ENCODE measurements around the gene PCBD2.
"Not testable (repeated sequence)": the region's sequence is repeated elsewhere in the genome, so short reads cannot be mapped to it uniquely, and the experiment has no call there.

Gene PCBD2

DNA sequence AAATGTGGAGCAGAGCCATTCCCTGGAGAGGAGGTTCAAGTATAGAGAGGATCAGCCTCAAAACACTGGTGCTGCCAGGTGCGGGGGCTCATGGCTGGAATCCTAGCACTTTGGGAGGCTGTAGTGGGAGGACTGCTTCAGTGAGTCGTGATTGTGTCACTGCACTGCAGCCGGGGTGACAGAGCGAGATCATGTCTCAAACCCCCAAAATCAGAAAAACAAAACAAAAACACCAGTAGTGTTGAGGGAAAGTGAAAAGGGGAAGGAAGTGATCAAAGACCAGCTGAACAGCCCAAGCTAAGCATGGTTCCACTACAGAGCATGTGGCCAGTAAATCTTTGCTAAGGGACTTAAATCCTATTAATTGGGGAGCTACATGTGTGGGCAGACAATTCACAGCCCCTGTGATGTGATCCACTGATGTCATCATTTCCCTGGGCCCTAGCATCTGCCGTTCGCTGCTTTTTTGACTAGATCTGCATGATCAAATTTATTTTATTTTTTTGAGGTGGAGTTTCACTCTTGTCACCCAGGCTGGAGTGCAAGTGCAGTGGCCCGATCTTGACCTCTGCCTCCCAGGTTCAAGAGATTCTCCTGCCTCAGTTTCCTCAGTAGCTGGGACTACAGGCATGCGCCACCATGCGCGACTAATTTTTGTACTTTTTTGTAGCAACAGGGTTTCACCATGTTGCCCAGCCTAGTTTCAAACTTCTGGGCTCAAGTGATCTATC lies 2.7 kb upstream of the PCBD2 start:
- Histone ChIP-seq H3K4me2 (ENCODE audit: low read depth, low read length, poor library complexity, severe bottlenecking) (peak overlapping the region; percentile 59), H3K79me2 (ENCODE audit: insufficient read depth, low read length) (peaks cover 9% of the 10 kb centered on the region), H3K9me2 (replicated peaks; ENCODE audit: insufficient read depth, low read length) (no peaks in the 10 kb centered on the region), H3K27me3 (ENCODE audit: low read length) (no peaks in the 10 kb centered on the region), H3K9ac (ENCODE audit: low read length) (peak overlapping the region; percentile 73), H2AFZ (ENCODE audit: low read depth, low read length, severe bottlenecking) (peak overlapping the region; percentile 61), H4K20me1 (ENCODE audit: low read depth, low read length) (no peaks in the 10 kb centered on the region), H3F3A (ENCODE audit: insufficient read depth) (peaks cover 41% of the 10 kb centered on the region), H3K36me3 (ENCODE audit: low read length) (0 out of 2 replicates have a peak, but pooled peaks cover 4% of the 10 kb centered on the region), H3K9me3 (ENCODE audit: insufficient read depth, low read length) (no peaks in the 10 kb centered on the region), H3K27ac (ENCODE audit: low read depth, low read length) (peak overlapping the region; percentile 97), H3K4me3 (ENCODE audit: insufficient read depth, low read length, poor library complexity, severe bottlenecking) (no peak overlapping the region)
- TF ChIP-seq EZH2phosphoT487 (conservative IDR thresholded peaks at IDR 0.05; ENCODE audit: low read length), result no peak

DNA sequence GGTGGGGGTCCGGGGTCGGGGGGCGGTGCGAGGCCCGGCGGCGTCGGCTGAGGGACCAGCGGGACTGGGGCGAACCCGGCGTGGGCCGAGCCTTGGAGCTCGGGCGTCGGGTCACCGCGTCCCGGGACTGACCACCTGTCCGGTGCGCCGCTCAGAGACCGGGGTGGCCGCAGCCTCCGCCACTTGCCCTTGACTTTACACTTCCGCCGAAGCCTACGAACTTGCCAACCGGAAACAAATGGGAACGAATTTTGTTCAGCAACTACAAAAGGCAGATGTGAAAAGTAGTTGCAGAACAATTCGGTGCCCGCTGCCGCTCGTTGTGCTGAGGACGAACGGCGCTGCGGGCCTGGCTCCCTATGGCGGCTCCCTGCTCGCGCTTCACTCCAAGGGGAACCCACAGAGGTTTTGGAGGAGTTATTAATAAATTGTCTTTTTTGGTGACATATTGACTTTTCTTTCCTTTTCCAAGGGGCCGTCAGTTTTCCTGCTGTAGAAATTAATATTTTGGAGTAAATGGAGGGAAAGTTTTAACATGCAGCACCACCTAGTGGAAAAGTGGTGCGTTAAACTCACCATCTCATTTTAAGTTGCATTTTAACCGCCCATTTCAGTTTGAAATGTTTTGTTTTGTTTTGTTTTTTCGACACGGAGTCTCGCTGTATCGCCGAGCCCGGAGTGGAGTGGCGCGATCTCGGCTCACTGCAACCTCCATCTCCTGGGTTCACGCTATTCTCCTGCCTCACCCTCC lies 490 bp downstream of the PCBD2 start:
- Histone ChIP-seq H3K4me2 (ENCODE audit: low read depth, low read length, poor library complexity, severe bottlenecking) (peak overlapping the region; percentile 59), H3K9me2 (replicated peaks; ENCODE audit: insufficient read depth, low read length) (no peaks in the 10 kb centered on the region), H3K27ac (ENCODE audit: low read depth, low read length) (peak overlapping the region; percentile 97), H3K27me3 (ENCODE audit: low read length) (no peaks in the 10 kb centered on the region), H3K79me2 (ENCODE audit: insufficient read depth, low read length) (peaks cover 9% of the 10 kb centered on the region), H3K4me3 (ENCODE audit: insufficient read depth, low read length, poor library complexity, severe bottlenecking) (peak overlapping the region; percentile 61), H3F3A (ENCODE audit: insufficient read depth) (peaks cover 32% of the 10 kb centered on the region), H3K36me3 (ENCODE audit: low read length) (no peaks in the 10 kb centered on the region), H3K9ac (ENCODE audit: low read length) (peak overlapping the region; percentile 73), H3K9me3 (ENCODE audit: insufficient read depth, low read length) (no peaks in the 10 kb centered on the region), H2AFZ (ENCODE audit: low read depth, low read length, severe bottlenecking) (peak overlapping the region; percentile 46), H4K20me1 (ENCODE audit: low read depth, low read length) (no peaks in the 10 kb centered on the region)
- no peak for TF ChIP-seq EZH2phosphoT487 (conservative IDR thresholded peaks at IDR 0.05; ENCODE audit: low read length)
- TF ChIP-seq, protein P1, sequence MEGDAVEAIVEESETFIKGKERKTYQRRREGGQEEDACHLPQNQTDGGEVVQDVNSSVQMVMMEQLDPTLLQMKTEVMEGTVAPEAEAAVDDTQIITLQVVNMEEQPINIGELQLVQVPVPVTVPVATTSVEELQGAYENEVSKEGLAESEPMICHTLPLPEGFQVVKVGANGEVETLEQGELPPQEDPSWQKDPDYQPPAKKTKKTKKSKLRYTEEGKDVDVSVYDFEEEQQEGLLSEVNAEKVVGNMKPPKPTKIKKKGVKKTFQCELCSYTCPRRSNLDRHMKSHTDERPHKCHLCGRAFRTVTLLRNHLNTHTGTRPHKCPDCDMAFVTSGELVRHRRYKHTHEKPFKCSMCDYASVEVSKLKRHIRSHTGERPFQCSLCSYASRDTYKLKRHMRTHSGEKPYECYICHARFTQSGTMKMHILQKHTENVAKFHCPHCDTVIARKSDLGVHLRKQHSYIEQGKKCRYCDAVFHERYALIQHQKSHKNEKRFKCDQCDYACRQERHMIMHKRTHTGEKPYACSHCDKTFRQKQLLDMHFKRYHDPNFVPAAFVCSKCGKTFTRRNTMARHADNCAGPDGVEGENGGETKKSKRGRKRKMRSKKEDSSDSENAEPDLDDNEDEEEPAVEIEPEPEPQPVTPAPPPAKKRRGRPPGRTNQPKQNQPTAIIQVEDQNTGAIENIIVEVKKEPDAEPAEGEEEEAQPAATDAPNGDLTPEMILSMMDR (IDR thresholded peaks at IDR 0.05; ENCODE audit: insufficient read depth, low read length, poor library complexity, severe bottlenecking), result peak; percentile 61

DNA sequence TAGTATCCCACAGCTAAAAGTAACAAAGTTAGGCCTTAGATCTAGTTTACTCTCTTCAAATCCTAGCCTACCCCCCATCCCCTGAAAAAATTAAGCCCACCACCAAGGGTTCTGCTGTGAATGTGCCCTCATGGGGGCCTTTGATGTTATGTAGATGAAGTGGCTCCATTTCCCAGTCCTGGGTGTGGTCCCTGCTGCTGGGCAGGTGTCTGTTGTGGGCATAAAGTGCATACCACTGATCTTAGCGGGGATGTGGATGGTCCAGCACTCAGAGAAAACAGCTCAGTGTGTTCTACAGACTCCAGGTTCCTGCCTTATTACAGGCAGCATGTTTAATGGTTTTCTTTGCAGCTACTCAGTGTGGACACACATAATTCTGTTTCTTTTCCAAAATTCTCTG lies 1.9 kb downstream of the PCBD2 start:
- no peaks in the 10 kb centered on the region for H4K20me1 ChIP-seq (ENCODE audit: low read depth, low read length)
- no peak overlapping the region for H3K4me3 ChIP-seq (ENCODE audit: insufficient read depth, low read length, poor library complexity, severe bottlenecking)
- H3F3A ChIP-seq (ENCODE audit: insufficient read depth), result peaks cover 23% of the 10 kb centered on the region
- no peak overlapping the region for H2AFZ ChIP-seq (ENCODE audit: low read depth, low read length, severe bottlenecking)
- H3K36me3 ChIP-seq (ENCODE audit: low read length), result no peaks in the 10 kb centered on the region
- peak overlapping the region; percentile 59 for H3K4me2 ChIP-seq (ENCODE audit: low read depth, low read length, poor library complexity, severe bottlenecking)
- 0 out of 2 replicates have a peak overlapping the region, but pooled peaks have one; percentile 73 for H3K9ac ChIP-seq (ENCODE audit: low read length)
- peak overlapping the region; percentile 22; the same call in 1 of the 2 replicates for H3K27ac ChIP-seq (ENCODE audit: low read depth, low read length)
- H3K79me2 ChIP-seq (ENCODE audit: insufficient read depth, low read length), result peaks cover 9% of the 10 kb centered on the region
- no peaks in the 10 kb centered on the region for H3K9me2 ChIP-seq (replicated peaks; ENCODE audit: insufficient read depth, low read length)
- H3K9me3 ChIP-seq (ENCODE audit: insufficient read depth, low read length), result no peaks in the 10 kb centered on the region
- H3K27me3 ChIP-seq (ENCODE audit: low read length), result no peaks in the 10 kb centered on the region
- no peak for TF ChIP-seq EZH2phosphoT487 (conservative IDR thresholded peaks at IDR 0.05; ENCODE audit: low read length)
- TF ChIP-seq, protein P1 (IDR thresholded peaks at IDR 0.05; ENCODE audit: insufficient read depth, low read length, poor library complexity, severe bottlenecking), result no peak

DNA sequence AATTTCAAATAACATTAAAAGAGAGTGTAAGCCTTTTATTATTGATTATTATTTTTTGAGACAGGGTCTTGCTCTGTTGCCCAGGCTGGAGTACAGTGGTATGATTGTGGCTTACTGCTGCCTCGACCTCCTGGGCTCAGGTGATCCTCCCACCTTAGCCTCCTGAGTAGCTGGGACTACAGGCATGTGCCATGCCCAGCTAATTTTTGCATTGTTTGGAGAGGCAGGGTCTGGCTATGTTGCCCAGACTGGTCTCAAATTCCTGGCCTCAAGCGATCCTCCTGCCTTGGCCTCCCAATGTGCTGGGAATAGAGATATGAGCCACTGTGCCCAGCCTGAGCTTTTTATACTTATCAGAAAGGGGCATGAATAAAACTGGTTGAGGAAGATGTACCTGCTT lies 5.8 kb downstream of the PCBD2 start:
- not testable (repeated sequence) for H2AFZ ChIP-seq (ENCODE audit: low read depth, low read length, severe bottlenecking); H3F3A ChIP-seq (ENCODE audit: insufficient read depth); H3K9me2 ChIP-seq (replicated peaks; ENCODE audit: insufficient read depth, low read length); H3K27ac ChIP-seq (ENCODE audit: low read depth, low read length); H3K4me3 ChIP-seq (ENCODE audit: insufficient read depth, low read length, poor library complexity, severe bottlenecking); H4K20me1 ChIP-seq (ENCODE audit: low read depth, low read length); H3K9ac ChIP-seq (ENCODE audit: low read length); H3K79me2 ChIP-seq (ENCODE audit: insufficient read depth, low read length); H3K4me2 ChIP-seq (ENCODE audit: low read depth, low read length, poor library complexity, severe bottlenecking); H3K36me3 ChIP-seq (ENCODE audit: low read length); H3K27me3 ChIP-seq (ENCODE audit: low read length); H3K9me3 ChIP-seq (ENCODE audit: insufficient read depth, low read length)
